ENCODE data around the gene CD151.

The CD151 gene

DNA sequence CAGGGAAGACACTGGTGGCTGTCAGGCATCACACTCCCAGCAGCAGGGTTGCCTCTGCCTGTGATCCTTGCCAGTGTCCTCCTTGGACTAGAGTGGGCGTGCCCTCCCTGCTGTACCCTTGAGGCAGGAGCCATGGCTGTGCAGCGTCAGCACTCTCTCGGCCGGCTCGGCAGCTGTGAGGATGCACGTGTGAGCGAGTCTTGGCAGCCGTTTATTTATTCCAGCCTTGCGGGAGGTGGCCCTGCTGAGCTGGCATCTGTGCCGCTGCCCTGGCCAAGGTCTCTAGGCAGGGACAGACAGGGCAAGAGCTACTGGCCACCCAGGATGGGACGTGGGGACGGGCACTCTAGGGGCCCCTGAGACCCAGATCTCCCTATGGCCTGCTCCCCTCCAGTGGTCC is 43.8 kb downstream of the CD151 start:
- no peak for TF ChIP-seq EZH2 (IDR thresholded peaks at IDR 0.05; ENCODE audit: borderline replicate concordance, low read length)
- TF ChIP-seq, protein P1, sequence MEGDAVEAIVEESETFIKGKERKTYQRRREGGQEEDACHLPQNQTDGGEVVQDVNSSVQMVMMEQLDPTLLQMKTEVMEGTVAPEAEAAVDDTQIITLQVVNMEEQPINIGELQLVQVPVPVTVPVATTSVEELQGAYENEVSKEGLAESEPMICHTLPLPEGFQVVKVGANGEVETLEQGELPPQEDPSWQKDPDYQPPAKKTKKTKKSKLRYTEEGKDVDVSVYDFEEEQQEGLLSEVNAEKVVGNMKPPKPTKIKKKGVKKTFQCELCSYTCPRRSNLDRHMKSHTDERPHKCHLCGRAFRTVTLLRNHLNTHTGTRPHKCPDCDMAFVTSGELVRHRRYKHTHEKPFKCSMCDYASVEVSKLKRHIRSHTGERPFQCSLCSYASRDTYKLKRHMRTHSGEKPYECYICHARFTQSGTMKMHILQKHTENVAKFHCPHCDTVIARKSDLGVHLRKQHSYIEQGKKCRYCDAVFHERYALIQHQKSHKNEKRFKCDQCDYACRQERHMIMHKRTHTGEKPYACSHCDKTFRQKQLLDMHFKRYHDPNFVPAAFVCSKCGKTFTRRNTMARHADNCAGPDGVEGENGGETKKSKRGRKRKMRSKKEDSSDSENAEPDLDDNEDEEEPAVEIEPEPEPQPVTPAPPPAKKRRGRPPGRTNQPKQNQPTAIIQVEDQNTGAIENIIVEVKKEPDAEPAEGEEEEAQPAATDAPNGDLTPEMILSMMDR (IDR thresholded peaks at IDR 0.05; ENCODE audit: low read length) = no peak
- Histone ChIP-seq H3K9me2 (ENCODE audit: low read depth, low read length) (no peaks in the 10 kb centered on the region), H4K20me1 (ENCODE audit: insufficient read depth, low read length) (no peaks in the 10 kb centered on the region), H3K4me2 (ENCODE audit: low read length) (no peak overlapping the region), H2AFZ (ENCODE audit: low read length) (no peak overlapping the region), H3K4me3 (ENCODE audit: low read depth, low read length, poor library complexity, severe bottlenecking) (no peak overlapping the region), H3K9me3 (ENCODE audit: low read length) (no peaks in the 10 kb centered on the region), H3K27ac (ENCODE audit: low read depth, low read length, poor library complexity, severe bottlenecking) (no peak overlapping the region), H3K79me2 (ENCODE audit: insufficient read depth, low read length) (no peaks in the 10 kb centered on the region), H3K27me3 (ENCODE audit: insufficient read depth, low read length) (no peaks in the 10 kb centered on the region), H3K4me1 (ENCODE audit: insufficient read depth, low read length, severe bottlenecking) (no peaks in the 10 kb centered on the region), H3K36me3 (ENCODE audit: insufficient read depth, low read length) (peaks cover 11% of the 10 kb centered on the region), H3K9ac (ENCODE audit: low read length) (no peak overlapping the region), H3F3A (ENCODE audit: insufficient read depth, low read length) (no peaks in the 10 kb centered on the region)

DNA sequence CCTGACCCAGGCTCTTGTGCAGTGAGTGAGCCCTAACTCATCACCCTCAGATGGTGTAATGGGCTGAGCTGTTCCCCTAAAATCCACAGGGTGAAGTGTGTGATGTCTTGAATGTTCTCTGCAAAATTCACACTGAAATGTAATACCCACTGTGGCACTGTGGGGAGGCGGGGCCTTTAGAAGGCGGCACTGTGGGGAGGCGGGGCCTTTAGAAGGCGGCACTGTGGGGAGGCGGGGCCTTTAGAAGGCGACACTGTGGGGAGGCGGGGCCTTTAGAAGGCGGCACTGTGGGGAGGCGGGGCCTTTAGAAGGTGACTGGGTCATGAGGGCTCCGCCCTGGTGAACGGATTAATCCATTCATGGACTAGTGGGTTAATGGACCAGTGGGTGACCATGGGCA is 44.8 kb downstream of the CD151 start:
- no peak overlapping the region for H3K9ac ChIP-seq (ENCODE audit: low read length)
- no peak for TF ChIP-seq EZH2 (IDR thresholded peaks at IDR 0.05; ENCODE audit: borderline replicate concordance, low read length)
- TF ChIP-seq, protein P1 (IDR thresholded peaks at IDR 0.05; ENCODE audit: low read length) = no peak
- no peak overlapping the region for H3K4me2 ChIP-seq (ENCODE audit: low read length)
- peaks cover 13% of the 10 kb centered on the region for H3K36me3 ChIP-seq (ENCODE audit: insufficient read depth, low read length)
- no peaks in the 10 kb centered on the region for H3K9me3 ChIP-seq (ENCODE audit: low read length)
- no peaks in the 10 kb centered on the region for H3K4me1 ChIP-seq (ENCODE audit: insufficient read depth, low read length, severe bottlenecking)
- no peaks in the 10 kb centered on the region for H3K27me3 ChIP-seq (ENCODE audit: insufficient read depth, low read length)
- no peaks in the 10 kb centered on the region for H3F3A ChIP-seq (ENCODE audit: insufficient read depth, low read length)
- no peak overlapping the region for H3K27ac ChIP-seq (ENCODE audit: low read depth, low read length, poor library complexity, severe bottlenecking)
- no peaks in the 10 kb centered on the region for H3K9me2 ChIP-seq (ENCODE audit: low read depth, low read length)
- no peaks in the 10 kb centered on the region for H4K20me1 ChIP-seq (ENCODE audit: insufficient read depth, low read length)
- H3K79me2 ChIP-seq (ENCODE audit: insufficient read depth, low read length) = no peaks in the 10 kb centered on the region
- H2AFZ ChIP-seq (ENCODE audit: low read length) = no peak overlapping the region
- H3K4me3 ChIP-seq (ENCODE audit: low read depth, low read length, poor library complexity, severe bottlenecking) = no peak overlapping the region

DNA sequence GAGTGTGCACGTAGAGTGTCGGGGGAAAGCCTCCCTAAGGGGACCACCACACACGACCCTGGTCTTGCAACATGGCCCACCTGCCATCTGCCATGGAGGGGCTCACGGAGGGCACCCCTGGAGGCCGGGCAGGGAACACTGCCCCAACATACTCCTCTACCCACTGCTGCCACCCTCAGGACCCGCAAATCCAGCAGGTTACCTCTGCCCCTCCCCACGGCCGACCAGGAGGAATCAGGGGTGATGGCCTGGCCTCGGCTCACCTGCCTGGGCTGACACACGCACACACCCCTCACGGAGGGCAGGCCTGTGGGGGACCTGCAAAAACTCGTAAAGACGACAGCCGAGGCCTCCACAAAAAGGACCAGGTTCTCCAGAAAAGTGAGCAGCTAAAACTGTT is 47.7 kb downstream of the CD151 start:
- Histone ChIP-seq H3K4me3 (ENCODE audit: low read depth, low read length, poor library complexity, severe bottlenecking) (no peak overlapping the region), H3F3A (ENCODE audit: insufficient read depth, low read length) (no peaks in the 10 kb centered on the region), H2AFZ (ENCODE audit: low read length) (no peak overlapping the region), H3K36me3 (ENCODE audit: insufficient read depth, low read length) (peaks cover 16% of the 10 kb centered on the region), H4K20me1 (ENCODE audit: insufficient read depth, low read length) (no peaks in the 10 kb centered on the region), H3K9ac (ENCODE audit: low read length) (no peak overlapping the region), H3K4me1 (ENCODE audit: insufficient read depth, low read length, severe bottlenecking) (no peaks in the 10 kb centered on the region), H3K27me3 (ENCODE audit: insufficient read depth, low read length) (no peaks in the 10 kb centered on the region), H3K9me3 (ENCODE audit: low read length) (no peaks in the 10 kb centered on the region), H3K9me2 (ENCODE audit: low read depth, low read length) (no peaks in the 10 kb centered on the region), H3K27ac (ENCODE audit: low read depth, low read length, poor library complexity, severe bottlenecking) (no peak overlapping the region), H3K4me2 (ENCODE audit: low read length) (no peak overlapping the region), H3K79me2 (ENCODE audit: insufficient read depth, low read length) (no peaks in the 10 kb centered on the region)
- no peak for TF ChIP-seq EZH2 (IDR thresholded peaks at IDR 0.05; ENCODE audit: borderline replicate concordance, low read length)
- TF ChIP-seq, protein P1 (IDR thresholded peaks at IDR 0.05; ENCODE audit: low read length) = no peak
